LHCN-M2 (cell line): ENCODE results near the gene SEC11A. TPM values are rescaled to one million over a fixed set of nuclear protein-coding genes. Genes with fewer than 3 reads are reported as not detected.

Experiments used
- DNase-seq: peaks from one replicate; pipeline ENCODE4 v3.0.0-alpha.2; 2012; ENCODE audit warnings: low read depth
- total RNA-seq: library from RNA; depleted of rRNA; stranded (reverse); fragments of >200 nt; gene quantifications from 2 replicates; pipeline ENCODE4 v1.2.3, GENCODE V29; 2014

The SEC11A gene
- total RNA-seq, 1 experiment from 2014 or later = 215 TPM

DNA sequence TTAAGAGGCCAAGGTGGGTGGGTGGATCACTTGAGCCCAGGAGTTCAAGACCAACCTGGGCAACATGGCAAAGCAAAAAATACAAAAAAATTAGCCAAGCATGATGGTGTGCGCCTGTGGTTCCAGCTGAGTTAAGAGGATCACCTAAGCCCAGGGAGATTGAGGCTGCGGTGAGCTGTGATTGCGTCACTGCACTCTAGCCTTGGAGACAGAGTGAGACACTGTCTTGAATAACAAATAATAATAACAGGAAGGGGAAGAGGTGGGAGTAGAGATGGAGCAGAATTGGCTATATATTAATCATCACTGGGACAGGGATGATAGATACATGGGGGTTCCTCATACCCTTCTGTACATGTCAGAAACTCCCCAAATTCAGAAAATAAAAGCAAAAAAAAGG, 34.1 kb downstream of the SEC11A start:
- no peak for DNase-seq

DNA sequence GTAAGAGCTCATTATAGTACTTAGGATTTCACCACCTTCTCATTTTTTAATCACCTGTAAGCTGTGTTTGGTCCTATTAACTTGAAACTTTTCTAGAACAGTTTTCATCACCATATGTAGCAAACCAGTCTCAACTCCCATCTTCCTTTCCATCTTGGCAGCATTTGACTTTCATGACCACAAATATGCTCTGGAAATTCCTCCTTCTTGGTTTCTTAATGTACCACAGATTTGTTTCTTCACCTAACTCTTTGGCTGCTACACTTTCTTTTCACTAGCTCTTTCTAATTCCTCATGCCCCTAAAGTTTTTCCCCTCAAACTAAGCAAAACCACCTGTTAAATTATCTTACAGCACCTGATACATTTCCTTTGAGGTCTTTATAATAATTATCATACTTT, 44.7 kb downstream of the SEC11A start:
- peak; percentile 57 for DNase-seq

GRCh38 chr15:84669726-84670125, 46.2 kb downstream of the SEC11A start:
- DNase-seq = no peak

DNA sequence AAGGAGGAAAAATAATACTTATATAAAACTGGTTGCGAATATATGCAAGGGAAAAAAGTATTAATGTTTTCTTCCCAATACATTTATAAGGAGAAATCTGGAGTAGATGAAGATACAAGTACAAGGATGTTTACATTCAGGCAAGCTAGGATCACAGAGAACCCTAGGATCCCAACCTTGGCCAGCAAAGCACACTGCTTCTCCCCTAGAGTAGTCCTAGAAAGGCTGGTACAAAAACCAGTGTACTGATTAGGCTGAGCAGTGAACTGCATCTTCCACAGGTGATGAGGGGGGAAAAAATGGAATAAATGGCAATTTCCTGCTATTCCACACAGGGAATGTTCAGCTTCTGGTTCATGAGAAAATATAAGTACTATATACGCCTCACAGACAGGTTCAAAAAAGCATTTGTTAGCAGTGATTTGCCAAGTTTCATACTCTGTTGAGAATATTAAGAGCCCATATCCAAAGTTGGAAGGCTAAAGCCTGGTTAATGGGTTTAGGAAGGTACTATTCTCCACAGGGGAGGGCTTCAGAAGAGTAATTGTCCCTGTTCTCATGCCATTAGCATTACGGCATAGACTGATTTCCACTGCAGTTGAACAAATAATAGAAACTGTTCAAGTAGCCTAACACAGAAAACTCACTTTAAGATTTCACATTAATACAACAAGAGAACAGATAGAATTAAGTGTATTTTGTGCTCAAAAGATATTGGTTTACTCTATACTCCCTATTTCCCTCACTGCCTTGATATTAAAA, 47.5 kb downstream of the SEC11A start:
- no peak for DNase-seq

- DNase-seq = no peak
Measured at GRCh38 chr15:84666373-84666772, 49.6 kb downstream of the SEC11A start.

DNA sequence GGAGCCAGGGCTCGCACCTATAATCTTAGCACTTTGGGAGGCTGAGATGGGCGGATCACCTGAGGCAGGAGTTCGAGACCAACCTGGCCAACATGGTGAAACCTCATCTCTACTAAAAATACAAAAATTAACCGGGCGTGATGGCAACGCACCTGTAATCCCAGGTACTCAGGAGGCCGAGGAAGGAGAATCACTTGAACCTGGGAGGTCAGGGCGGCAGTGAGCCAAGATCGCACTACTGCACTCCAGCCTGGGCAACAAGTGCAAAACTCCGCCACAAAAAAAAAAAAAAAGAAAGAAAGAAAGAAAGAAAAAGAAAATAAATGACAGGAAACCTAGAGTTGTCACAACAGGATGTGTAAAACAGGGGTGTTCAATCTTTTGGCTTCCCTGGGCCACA, 54.9 kb downstream of the SEC11A start:
- no peak for DNase-seq

DNA sequence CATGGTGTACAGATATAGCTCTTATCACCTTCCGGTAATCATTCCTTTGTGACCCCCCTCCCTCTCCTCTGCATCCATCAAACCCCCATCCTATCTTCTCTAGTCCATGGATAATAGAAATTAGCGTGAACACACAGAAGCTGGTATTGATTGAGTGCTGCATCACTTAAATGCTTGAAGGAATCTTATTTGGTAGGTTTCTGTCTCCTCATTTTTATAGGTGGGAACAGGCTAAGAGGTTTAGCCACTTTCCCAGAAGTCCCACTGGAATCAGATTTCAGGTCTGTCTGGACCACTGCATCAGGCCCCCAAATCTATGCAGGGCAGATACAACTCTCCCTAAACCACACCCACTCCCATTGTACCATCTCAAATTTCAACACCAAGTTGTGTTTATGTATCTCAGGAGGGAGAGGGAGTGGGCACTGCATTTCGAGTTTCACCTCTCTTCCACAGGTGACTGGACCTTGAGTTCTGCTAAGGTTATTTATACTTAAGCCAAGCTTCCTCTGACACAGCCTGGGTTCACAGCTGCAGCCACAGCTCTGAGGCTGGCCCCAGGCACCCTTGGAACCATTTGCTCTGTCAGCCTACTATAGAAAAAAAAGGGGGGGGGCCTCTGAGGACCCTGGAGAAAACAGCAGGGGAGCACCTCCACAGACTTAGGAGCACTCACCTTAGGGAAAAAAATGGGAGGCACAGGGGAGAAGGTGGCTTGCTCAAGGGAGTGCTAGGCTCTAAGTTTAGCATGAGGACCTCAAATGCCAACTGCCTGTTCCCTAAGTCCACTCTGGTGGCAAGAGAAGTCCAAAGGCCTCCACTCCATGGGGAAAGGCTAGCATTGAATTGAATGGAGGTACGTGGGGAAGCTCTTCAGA, 55.8 kb downstream of the SEC11A start:
- DNase-seq = no peak

DNA sequence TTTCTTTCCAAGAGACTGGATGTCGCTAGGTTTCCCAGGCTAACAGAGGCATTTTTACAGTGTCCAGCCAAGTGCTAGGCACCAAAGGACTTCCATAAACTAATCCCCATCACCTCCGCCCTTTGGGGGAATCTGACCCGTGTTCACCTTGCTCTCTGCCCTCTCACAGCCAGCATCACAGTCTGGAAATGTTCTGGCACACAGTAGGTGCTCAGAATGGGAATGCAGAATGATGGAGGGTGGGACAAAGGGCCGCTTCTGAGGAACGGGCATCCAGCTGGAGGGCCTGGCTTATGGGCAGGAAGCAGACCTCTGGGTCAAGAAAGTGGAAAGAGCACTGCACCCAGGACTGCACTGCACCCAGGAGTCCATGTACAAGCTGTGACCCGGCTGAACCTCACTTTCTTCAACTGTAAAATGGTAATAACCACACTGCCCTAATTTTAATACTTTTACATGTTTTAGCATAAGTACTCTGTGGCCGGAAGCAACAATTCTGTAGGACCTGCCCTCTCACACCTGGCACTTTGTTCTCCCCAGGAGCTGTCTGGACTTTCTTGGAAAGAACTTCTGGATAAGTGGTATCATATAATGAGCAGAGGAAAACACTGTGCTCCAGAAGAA, 57.0 kb downstream of the SEC11A start:
- no peak for DNase-seq

- peak; percentile 67 for DNase-seq
Measured at GRCh38 chr15:84658080-84658787, 57.7 kb downstream of the SEC11A start, which contains the start of gene NMB. NMB (minus strand) TSS chr15:84658199; CDS start chr15:84658152, 47 bp downstream.

DNA sequence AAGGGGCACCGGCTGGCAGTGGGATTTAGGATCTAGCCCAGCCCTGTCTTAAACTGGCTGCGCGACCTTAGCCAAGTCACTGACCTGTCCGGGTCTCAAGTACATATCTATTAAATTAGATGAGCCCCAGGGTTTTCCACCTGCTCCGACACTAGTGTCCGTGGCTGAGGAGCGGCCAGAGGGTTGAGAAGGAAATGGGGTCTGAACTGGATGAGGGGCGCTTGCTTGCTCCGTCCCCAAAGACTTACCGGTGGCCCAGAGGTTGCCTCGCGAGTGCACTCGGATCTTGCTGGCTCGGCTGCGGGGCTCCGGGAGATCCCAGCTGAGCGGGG, 58.2 kb downstream of the SEC11A start:
- no peak for DNase-seq

GRCh38 chr15:84656972-84657371, 59.0 kb downstream of the SEC11A start:
- no peak for DNase-seq

DNA sequence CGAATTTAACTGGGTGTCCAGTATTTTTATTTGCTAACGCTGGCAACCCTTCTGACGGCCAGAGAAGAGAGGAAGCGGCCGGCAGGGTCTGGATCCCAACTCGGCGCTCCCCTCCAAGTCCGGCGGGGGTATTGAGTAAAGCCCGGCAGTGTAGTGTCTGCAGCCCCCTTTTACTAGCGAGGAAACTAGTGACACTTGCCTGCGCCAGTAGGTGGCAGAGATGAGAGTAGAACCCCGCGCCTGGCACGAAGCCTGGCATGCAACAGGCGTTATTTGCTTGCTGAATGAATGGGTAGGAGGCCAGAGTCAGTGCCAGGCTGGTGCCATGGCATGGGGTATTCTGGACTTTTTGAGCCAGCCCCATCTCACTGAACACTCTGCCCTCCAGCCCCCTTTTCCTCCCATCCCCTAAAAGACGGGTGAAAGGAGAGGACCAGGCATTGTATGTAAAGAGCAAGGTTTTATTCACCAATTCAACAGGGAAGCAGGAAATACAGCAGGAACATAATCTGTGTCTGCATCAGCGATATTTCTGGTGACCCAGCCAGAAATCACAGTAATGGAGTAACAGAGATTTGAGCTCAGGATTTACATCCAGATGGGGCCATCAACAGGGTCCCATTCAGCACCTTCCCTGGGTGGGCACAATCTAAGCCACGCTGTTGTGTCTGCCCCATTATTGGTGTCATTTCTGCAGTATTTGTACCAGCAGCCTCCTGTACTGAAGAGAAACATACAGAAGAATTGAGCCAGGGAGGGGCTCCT, 61.1 kb downstream of the SEC11A start:
- peak; percentile 85 for DNase-seq

DNA sequence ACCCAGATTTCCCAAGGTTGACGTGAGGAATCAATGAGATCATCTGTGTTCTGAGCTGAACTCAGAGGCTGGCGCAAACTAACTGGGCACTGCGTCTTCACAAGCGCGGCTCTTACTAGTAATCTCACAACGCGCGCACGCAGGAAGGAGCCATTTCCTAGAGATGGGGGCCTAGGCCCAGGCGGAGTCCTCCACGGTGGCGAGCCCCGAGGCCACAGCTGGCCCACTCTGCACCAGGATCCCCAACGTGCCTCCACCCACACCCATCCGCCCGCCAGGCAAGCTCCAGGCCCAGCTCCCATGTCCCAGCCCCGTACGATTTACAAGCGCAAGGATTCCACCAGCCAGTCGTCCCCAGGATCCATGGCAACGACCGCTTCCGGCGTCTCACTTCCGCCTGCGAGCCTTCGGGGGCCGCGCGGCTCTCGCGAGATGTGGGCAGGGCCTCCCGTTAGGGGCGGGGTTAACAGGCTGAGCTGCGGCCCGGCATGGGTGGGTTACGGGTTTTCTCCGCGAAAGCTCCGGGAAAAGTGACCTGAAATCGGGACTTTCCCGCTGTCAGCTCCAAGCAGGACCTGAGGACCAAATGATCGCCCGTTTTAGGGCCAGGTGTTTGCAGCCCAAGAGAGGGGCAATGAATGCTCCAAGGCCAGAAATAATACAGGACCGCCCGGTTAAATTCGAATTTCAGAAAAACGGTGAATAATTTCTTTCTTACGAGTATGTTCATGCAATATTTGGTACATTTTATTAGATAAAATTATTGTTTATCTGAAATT, 61.8 kb downstream of the SEC11A start, which contains the start of gene WDR73:
TSS of gene WDR73 (minus strand) at position 374 of the 779 bp plus-strand sequence. CDS start at position 365, 9 bp downstream.
- peak; percentile 91 for DNase-seq

DNA sequence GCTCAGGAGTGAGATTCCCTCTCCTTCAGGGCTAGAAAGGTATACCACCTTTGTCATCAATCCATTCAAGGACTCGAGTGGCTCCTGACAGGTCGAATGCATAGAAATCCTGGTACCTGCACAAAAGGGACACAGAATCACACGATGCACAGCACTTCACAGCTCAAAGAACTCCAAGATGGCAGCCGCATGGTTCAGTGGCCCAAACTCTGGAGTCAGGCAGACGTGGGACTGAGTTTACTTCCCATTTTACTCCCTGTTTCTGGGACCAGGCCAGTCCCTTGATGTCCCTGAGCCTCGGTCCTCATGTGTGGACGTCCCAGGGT, 62.4 kb downstream of the SEC11A start:
- DNase-seq = no peak

- DNase-seq = peak; percentile 29
Measured at GRCh38 chr15:84649706-84650105, 66.2 kb downstream of the SEC11A start.

DNA sequence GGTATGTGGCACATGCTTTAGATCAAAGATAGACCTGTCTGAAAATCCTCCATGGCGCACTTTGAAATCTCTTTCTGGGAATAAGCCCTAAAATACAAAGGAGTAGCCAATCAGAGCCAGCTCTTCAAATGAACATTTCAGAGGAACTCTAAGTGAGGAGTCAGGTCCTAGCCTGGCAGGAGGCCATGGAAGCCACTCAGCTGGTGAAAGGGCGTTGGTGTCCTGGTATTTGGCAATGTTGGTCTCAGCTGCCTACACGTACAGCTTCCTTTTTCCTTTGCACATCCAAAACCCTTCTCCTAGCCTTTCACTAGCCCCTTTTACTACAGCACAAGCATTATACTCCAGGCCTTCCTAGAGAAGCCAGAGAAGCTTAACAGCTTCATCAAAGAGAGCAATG, 67.4 kb downstream of the SEC11A start:
- DNase-seq = peak; percentile 31

GRCh38 chr15:84647726-84648125, 68.2 kb downstream of the SEC11A start:
- DNase-seq = no peak

- DNase-seq = no peak
Measured at GRCh38 chr15:84645997-84646396, 69.9 kb downstream of the SEC11A start.

- no peak for DNase-seq
Measured at GRCh38 chr15:84645496-84645895, 70.4 kb downstream of the SEC11A start.

- DNase-seq = no peak
Measured at GRCh38 chr15:84643838-84644237, 72.1 kb downstream of the SEC11A start.
